A673 (cell line): ENCODE measurements around the gene DPP10. TPM values are rescaled to one million over a fixed set of nuclear protein-coding genes. Genes with fewer than 3 reads are reported as not detected.

Experiments
- BruUV-seq: library from RNA; stranded (reverse); fragments of 400-500 nt; replicated peaks from 2 replicates; lab custom pipeline; 2021; lab: Mats Ljungman, UMichigan
- CTCF ChIA-PET: fragments of 300-600 bp; sonication (Branson Sonifier 250); formaldehyde crosslinking; loops from one replicate; lab custom pipeline; 2022; ENCODE audit warnings: antibody characterized with exemption; lab: Charles Lee
- POLR2A ChIA-PET: fragments of 300-600 bp; sonication (Branson Sonifier 250); formaldehyde crosslinking; loops from one replicate; lab custom pipeline; 2022; ENCODE audit warnings: antibody characterized with exemption; ENCODE audit not compliant: low non-redundant PET; lab: Charles Lee
- DNase-seq: peaks from one replicate; pipeline ENCODE4 v3.0.0-alpha.2; 2015; ENCODE audit warnings: low spot score
- H3K27ac ChIP-seq: fragments of 200-600 bp; sonication (generic); 2 replicates; pipeline ENCODE4 v1.5.1; 2016; ENCODE audit warnings: mixed run types, low read depth, mild to moderate bottlenecking, mixed read lengths, antibody characterized with exemption, low read length; ENCODE audit not compliant: poor library complexity, severe bottlenecking
- H3K27me3 ChIP-seq: fragments of 200-600 bp; sonication (generic); replicated peaks from 2 replicates; pipeline ENCODE4 v1.6.1; 2017; ENCODE audit warnings: mixed run types, low read depth, mild to moderate bottlenecking, mixed read lengths, antibody characterized with exemption, low read length; ENCODE audit not compliant: insufficient read depth, poor library complexity
- H3K36me3 ChIP-seq: fragments of 200-600 bp; sonication (generic); 2 replicates; pipeline ENCODE4 v1.6.1; 2016; ENCODE audit warnings: mixed run types, mild to moderate bottlenecking, mixed read lengths, antibody characterized with exemption, low read length; ENCODE audit not compliant: insufficient read depth, poor library complexity, severe bottlenecking
- H3K4me1 ChIP-seq: fragments of 200-600 bp; sonication (generic); 2 replicates; pipeline ENCODE4 v1.6.1; 2017; ENCODE audit warnings: mixed run types, mild to moderate bottlenecking, mixed read lengths, antibody characterized with exemption, low read length; ENCODE audit not compliant: insufficient read depth, poor library complexity, severe bottlenecking
- H3K4me3 ChIP-seq: fragments of 200-600 bp; sonication (generic); 2 replicates; pipeline ENCODE4 v1.5.1; 2016; ENCODE audit warnings: low read depth, mixed run types, mild to moderate bottlenecking, mixed read lengths, low read length; ENCODE audit not compliant: poor library complexity, severe bottlenecking
- H3K9me3 ChIP-seq: fragments of 200-600 bp; sonication (generic); 2 replicates; pipeline ENCODE4 v1.6.1; 2016; ENCODE audit warnings: mixed run types, low read depth, mild to moderate bottlenecking, mixed read lengths, antibody characterized with exemption, low read length; ENCODE audit not compliant: poor library complexity, severe bottlenecking
- CTCF ChIP-seq: fragments of 300-800, 200-600 bp; sonication (generic); conservative IDR thresholded peaks from 2 replicates; pipeline ENCODE4 v1.5.1; 2017; ENCODE audit warnings: low read depth, mild to moderate bottlenecking, antibody characterized with exemption, low read length, moderate library complexity, mixed read lengths
- EZH2 ChIP-seq: fragments of 200-600 bp; sonication (generic); IDR thresholded peaks from 2 replicates; pipeline ENCODE4 v1.6.1; 2017; ENCODE audit warnings: borderline replicate concordance, low read depth, mild to moderate bottlenecking, mixed read lengths, antibody characterized with exemption, low read length; ENCODE audit not compliant: poor library complexity, severe bottlenecking
- intact Hi-C: fragments of 100-400 bp; cut with micrococcal nuclease; formaldehyde crosslinking; loops from one replicate; pipeline ENCODE4 v1.10.0; 2022; ENCODE audit not compliant: unreplicated experiment
- total RNA-seq: library from RNA; stranded (reverse); gene quantifications from 2 replicates; pipeline ENCODE4 v1.2.3, GENCODE V29; 2021

Gene DPP10
- total RNA-seq, 1 experiment from 2014 or later, result not detected

DNA sequence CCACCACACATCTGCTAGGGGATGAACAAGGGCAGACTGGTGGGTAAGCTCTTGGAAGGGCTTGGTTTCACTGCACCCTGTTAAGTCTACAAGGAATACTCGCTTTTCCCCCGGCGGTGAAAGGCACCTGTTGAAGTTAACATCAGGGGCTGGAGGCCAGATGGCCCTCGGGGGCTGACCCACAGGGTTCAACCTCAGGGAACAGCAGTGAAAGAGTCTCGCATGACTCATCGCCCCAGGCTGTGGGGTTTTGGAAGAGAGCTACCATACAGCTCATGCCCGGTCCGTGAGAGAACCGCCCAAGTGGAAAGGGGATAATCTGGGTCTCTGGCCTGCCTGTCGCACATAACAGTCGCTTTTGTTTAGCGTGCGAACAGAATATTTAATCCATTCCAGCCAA is 748.0 kb downstream of the DPP10 start:
- DNase-seq, result no peak
- intact Hi-C loops, result no loop called here

DNA sequence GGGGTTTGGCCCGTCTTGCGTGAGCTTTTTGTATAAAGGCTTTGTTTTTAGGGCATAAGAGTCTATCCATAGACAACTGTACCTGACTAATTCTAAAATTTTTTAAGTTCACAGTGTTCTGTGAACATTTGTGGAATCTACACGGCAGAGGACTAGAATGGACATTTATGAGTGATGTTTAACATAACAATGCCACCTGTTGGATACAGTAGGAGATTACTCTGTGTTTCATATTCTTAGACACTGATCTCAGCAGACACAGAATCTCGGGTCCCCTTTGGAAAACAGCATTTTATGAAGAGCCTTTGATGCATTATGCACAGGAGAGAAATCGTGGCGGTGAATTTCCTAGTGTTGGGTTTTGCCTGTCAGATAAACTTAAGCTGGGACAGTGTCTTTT is 752.2 kb downstream of the DPP10 start:
- H3K36me3 ChIP-seq, result no peaks in the 10 kb centered on the region
- no peak for TF ChIP-seq CTCF
- no peaks in the 10 kb centered on the region for H3K4me1 ChIP-seq
- DNase-seq, result no peak
- H3K4me3 ChIP-seq, result no peak overlapping the region
- intact Hi-C loops, result no loop called here
- H3K27me3 ChIP-seq, result no peaks in the 10 kb centered on the region
- ChIA-PET CTCF (no interaction called here), POLR2A (no interaction called here)
- H3K9me3 ChIP-seq, result no peaks in the 10 kb centered on the region
- no TSS peak for BruUV-seq
- no peak overlapping the region for H3K27ac ChIP-seq

More for the DNA sequence above, 748.0 kb downstream of the DPP10 start:
- no peaks in the 10 kb centered on the region for H3K27me3 ChIP-seq
- no peak overlapping the region for H3K27ac ChIP-seq
- H3K4me1 ChIP-seq, result no peaks in the 10 kb centered on the region
- H3K4me3 ChIP-seq, result no peak overlapping the region
- no peaks in the 10 kb centered on the region for H3K36me3 ChIP-seq
- ChIA-PET CTCF (no interaction called here), POLR2A (no interaction called here)
- no TSS peak for BruUV-seq
- no peak for TF ChIP-seq EZH2
- no peak for TF ChIP-seq CTCF
- no peaks in the 10 kb centered on the region for H3K9me3 ChIP-seq

DNA sequence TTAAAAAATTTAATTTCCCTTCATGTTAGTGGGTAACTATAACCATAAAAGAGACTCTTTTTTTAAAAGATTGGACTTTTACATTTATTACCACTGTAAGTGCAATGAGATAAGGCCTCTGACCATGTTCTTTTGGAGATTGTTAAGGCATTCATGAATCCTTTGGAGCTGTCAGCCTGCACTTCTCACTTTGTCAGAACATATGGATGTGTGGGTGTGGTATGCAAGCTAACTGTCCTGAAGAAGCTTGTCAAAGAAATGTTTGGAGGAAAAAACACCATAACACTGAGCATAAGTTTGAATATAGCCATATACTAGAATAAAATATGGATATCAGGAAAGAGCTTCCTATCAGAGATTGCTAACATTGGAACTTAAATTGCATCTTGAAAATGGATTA is 754.1 kb downstream of the DPP10 start:
- Histone ChIP-seq H3K4me1 (no peaks in the 10 kb centered on the region), H3K27me3 (no peaks in the 10 kb centered on the region), H3K9me3 (no peaks in the 10 kb centered on the region), H3K36me3 (no peaks in the 10 kb centered on the region), H3K4me3 (no peak overlapping the region), H3K27ac (no peak overlapping the region)
- intact Hi-C loops, result no loop called here
- ChIA-PET POLR2A (no interaction called here), CTCF (no interaction called here)
- no TSS peak for BruUV-seq
- TF ChIP-seq EZH2, result no peak
- TF ChIP-seq CTCF, result no peak
- no peak for DNase-seq
